CD8-positive, alpha-beta memory T cell (primary cell): ENCODE data around the gene CDKL4. TPM values are rescaled to one million over a fixed set of nuclear protein-coding genes. Genes with fewer than 3 reads are reported as not detected.
"Not testable (repeated sequence)": the region's sequence is repeated elsewhere in the genome, so short reads cannot be mapped to it uniquely, and the experiment has no call there.

Source experiments
- CTCF ChIA-PET: fragments of 350-600 bp; sonication (Branson Sonifier 250); formaldehyde crosslinking; loops from one replicate; lab custom pipeline; 2021; ENCODE audit warnings: antibody characterized with exemption; lab: Charles Lee
- POLR2A ChIA-PET: fragments of 350-600 bp; sonication (Branson Sonifier 250); formaldehyde crosslinking; loops from one replicate; lab custom pipeline; 2021; ENCODE audit warnings: antibody characterized with exemption; lab: Charles Lee
- DNase-seq, 5 donors: peaks; one replicate each; pipeline versions ENCODE4 v3.0.0 to v3.0.0-alpha.2; 2020 to 2022; ENCODE audit warnings: mixed read lengths in 1 of 5
- H3K27ac ChIP-seq: one replicate; pipeline ENCODE4 v1.7.0; 2013; ENCODE audit warnings: low read depth, mild to moderate bottlenecking, low read length, moderate library complexity
- H3K27me3 ChIP-seq: 2 replicates; pipeline ENCODE4 v1.7.0; 2013; ENCODE audit warnings: low read length, mild to moderate bottlenecking; ENCODE audit not compliant: insufficient read depth, poor library complexity, severe bottlenecking
- H3K36me3 ChIP-seq: 2 replicates; pipeline ENCODE4 v1.7.0; 2013; ENCODE audit warnings: mild to moderate bottlenecking, low read length, moderate library complexity; ENCODE audit not compliant: insufficient read depth
- H3K4me1 ChIP-seq: 2 replicates; pipeline ENCODE4 v1.7.0; 2013; ENCODE audit warnings: mild to moderate bottlenecking, low read length, moderate library complexity; ENCODE audit not compliant: insufficient read depth
- H3K4me3 ChIP-seq: 2 replicates; pipeline ENCODE4 v1.7.0; 2013; ENCODE audit warnings: mild to moderate bottlenecking, low read length
- H3K9me3 ChIP-seq: 2 replicates; pipeline ENCODE4 v1.7.0; 2013; ENCODE audit warnings: mild to moderate bottlenecking, low read length
- H3K27ac Mint-ChIP-seq, 8 donors: one replicate each; pipeline ENCODE4 v1.8.0; 2020 to 2021; ENCODE audit warnings: mixed read lengths in 8 of 8, mild to moderate bottlenecking in 6 of 8, inconsistent platforms in 3 of 8, moderate library complexity in 3 of 8
- H3K27me3 Mint-ChIP-seq, 2 donors: one replicate each; pipeline ENCODE4 v1.8.0; 2020 to 2021; ENCODE audit warnings: mixed read lengths in 2 of 2, mild to moderate bottlenecking in 1 of 2, moderate library complexity in 1 of 2
- H3K36me3 Mint-ChIP-seq, 3 donors: one replicate each; pipeline ENCODE4 v1.8.0; 2020 to 2021; ENCODE audit warnings: mixed read lengths in 3 of 3, inconsistent platforms in 1 of 3, mild to moderate bottlenecking in 1 of 3
- H3K4me1 Mint-ChIP-seq, 3 donors: one replicate each; pipeline ENCODE4 v1.8.0; 2020 to 2021; ENCODE audit warnings: mixed read lengths in 3 of 3, inconsistent platforms in 1 of 3, mild to moderate bottlenecking in 1 of 3
- H3K4me3 Mint-ChIP-seq, 7 donors: one replicate each; pipeline ENCODE4 v1.8.0; 2020 to 2021; ENCODE audit warnings: mixed read lengths in 7 of 7, mild to moderate bottlenecking in 6 of 7, moderate library complexity in 4 of 7, inconsistent platforms in 2 of 7
- H3K9me3 Mint-ChIP-seq, 5 donors: one replicate each; pipeline ENCODE4 v1.8.0; 2020 to 2022; ENCODE audit warnings: mixed read lengths in 5 of 5, mild to moderate bottlenecking in 3 of 5, moderate library complexity in 2 of 5, inconsistent platforms in 1 of 5
- polyA plus RNA-seq: library from polyadenylated mRNA; unstranded; fragments of 300-500 nt; fragmentation: Illumina TruSeq; gene quantifications from one replicate; pipeline ENCODE4 v1.2.3, GENCODE V29; 2021
- total RNA-seq, 2 experiments: library from RNA; stranded (reverse); gene quantifications; one replicate each; pipeline ENCODE4 v1.2.3, GENCODE V29; 2021

The CDKL4 gene
- total and polyA plus RNA-seq, 3 experiments from 2014 or later, result 0.13 to 0.31 TPM; not detected in 1

GRCh38 chr2:39139511-39140237, 104.1 kb downstream of the CDKL4 start:
- H3K27ac Mint-ChIP-seq, result no peak overlapping the region
- H3K4me1 Mint-ChIP-seq, result peaks cover 24 to 62% (median 59%) of the 10 kb centered on the region in 3 donors
- CTCF ChIA-PET, result no interaction called here
- no peaks in the 10 kb centered on the region for H3K36me3 Mint-ChIP-seq
- Histone ChIP-seq H3K27me3 (no peaks in the 10 kb centered on the region), H3K36me3 (no peaks in the 10 kb centered on the region), H3K4me3 (no peak overlapping the region), H3K9me3 (no peaks in the 10 kb centered on the region), H3K27ac (no peak overlapping the region), H3K4me1 (peaks cover 20% of the 10 kb centered on the region)
- H3K9me3 Mint-ChIP-seq, result no peaks in the 10 kb centered on the region
- peaks cover 0 to 2% of the 10 kb centered on the region in 2 donors for H3K27me3 Mint-ChIP-seq
- POLR2A ChIA-PET, result interaction anchor here (0.5 to 1.0 kb wide), 2 partner anchors 19 to 47 kb away, joined by 3 read pairs; partner anchors contain the start of gene SOS1
- DNase-seq, result no peak
- H3K4me3 Mint-ChIP-seq, result no peak overlapping the region

- ChIA-PET CTCF (interaction anchor here (0.9 kb wide), 1 partner anchor 14 kb away, joined by 3 read pairs; no protein-coding TSS in a partner anchor), POLR2A (no interaction called here)
- Histone ChIP-seq H3K9me3 (no peaks in the 10 kb centered on the region), H3K27ac (no peak overlapping the region), H3K36me3 (no peaks in the 10 kb centered on the region), H3K4me1 (peaks cover 20% of the 10 kb centered on the region), H3K4me3 (no peak overlapping the region), H3K27me3 (no peaks in the 10 kb centered on the region)
- Mint-ChIP-seq H3K36me3 (no peaks in the 10 kb centered on the region), H3K4me1 (peaks cover 24 to 65% (median 64%) of the 10 kb centered on the region in 3 donors), H3K4me3 (no peak overlapping the region), H3K27ac (no peak overlapping the region), H3K27me3 (peaks cover 0 to 2% of the 10 kb centered on the region in 2 donors), H3K9me3 (no peaks in the 10 kb centered on the region)
- DNase-seq, result no peak
These were observed 104.9 kb downstream of the CDKL4 start for GRCh38 chr2:39138837-39139211.

GRCh38 chr2:39138187-39138836, 105.5 kb downstream of the CDKL4 start:
- not testable (repeated sequence) for DNase-seq, H3K9me3 Mint-ChIP-seq, H3K27ac ChIP-seq, H3K9me3 ChIP-seq, H3K4me3 ChIP-seq, H3K36me3 Mint-ChIP-seq, H3K27me3 Mint-ChIP-seq, H3K27me3 ChIP-seq, H3K27ac Mint-ChIP-seq, H3K4me3 Mint-ChIP-seq, H3K36me3 ChIP-seq
- H3K4me1 ChIP-seq, result peaks cover 20% of the 10 kb centered on the region
- CTCF ChIA-PET, result interaction anchor here (0.9 kb wide), 2 partner anchors 13 to 91 kb away, joined by 3 read pairs; no protein-coding TSS in a partner anchor
- POLR2A ChIA-PET, result interaction anchor here (2.2 kb wide), 1 partner anchor 14 kb away, joined by 7 read pairs; no protein-coding TSS in a partner anchor
- peaks cover 24 to 65% (median 63%) of the 10 kb centered on the region in 3 donors for H3K4me1 Mint-ChIP-seq

GRCh38 chr2:39136799-39137198, 107.0 kb downstream of the CDKL4 start:
- H3K4me1 ChIP-seq, result peaks cover 20% of the 10 kb centered on the region
- no peaks in the 10 kb centered on the region for H3K9me3 Mint-ChIP-seq
- peak overlapping the region in 6 of 7 donors; percentile 39 to 76 (median 68) for H3K4me3 Mint-ChIP-seq
- no peaks in the 10 kb centered on the region for H3K36me3 ChIP-seq
- peak in 1 of 5 donors; percentile 25 for DNase-seq
- H3K27ac Mint-ChIP-seq, result peak overlapping the region in 6 of 8 donors; percentile 0 to 60 (median 46)
- CTCF ChIA-PET, result interaction anchor here (0.8 to 1.7 kb wide), 4 partner anchors 10 to 21 kb away, joined by 3 to 7 read pairs (median 4); partner anchors contain the start of gene SOS1
- H3K36me3 Mint-ChIP-seq, result no peaks in the 10 kb centered on the region
- no peaks in the 10 kb centered on the region for H3K9me3 ChIP-seq
- peaks cover 24 to 58% (median 56%) of the 10 kb centered on the region in 3 donors for H3K4me1 Mint-ChIP-seq
- H3K27me3 Mint-ChIP-seq, result peaks cover 0 to 2% of the 10 kb centered on the region in 2 donors
- POLR2A ChIA-PET, result interaction anchor here (2.2 kb wide), 2 partner anchors 12 to 16 kb away, joined by 7 to 10 read pairs; partner anchors contain the start of gene SOS1
- H3K27ac ChIP-seq, result no peak overlapping the region
- H3K27me3 ChIP-seq, result no peaks in the 10 kb centered on the region
- no peak overlapping the region for H3K4me3 ChIP-seq

- ChIA-PET CTCF (interaction anchor here (1.3 to 1.7 kb wide), 2 partner anchors 9 to 15 kb away, joined by 3 to 5 read pairs; partner anchors contain the start of gene SOS1), POLR2A (interaction anchor here (0.6 to 2.2 kb wide), 3 partner anchors 11 to 81 kb away, joined by 3 to 10 read pairs (median 7); partner anchors contain the start of gene SOS1)
- no peak overlapping the region for H3K27ac ChIP-seq
- Mint-ChIP-seq H3K36me3 (no peaks in the 10 kb centered on the region), H3K4me3 (peak overlapping the region in 6 of 7 donors; percentile 58 to 73 (median 66)), H3K9me3 (no peaks in the 10 kb centered on the region), H3K4me1 (peaks cover 22 to 54% (median 48%) of the 10 kb centered on the region in 3 donors), H3K27me3 (peaks cover 0 to 2% of the 10 kb centered on the region in 2 donors), H3K27ac (peak overlapping the region in 7 of 8 donors; percentile 35 to 92 (median 79))
- no peaks in the 10 kb centered on the region for H3K27me3 ChIP-seq
- peak overlapping the region; percentile 27 for H3K4me3 ChIP-seq
- H3K4me1 ChIP-seq, result peaks cover 25% of the 10 kb centered on the region
- H3K9me3 ChIP-seq, result no peaks in the 10 kb centered on the region
- no peaks in the 10 kb centered on the region for H3K36me3 ChIP-seq
- peak in 1 of 5 donors; percentile 26 for DNase-seq
These were observed 108.0 kb downstream of the CDKL4 start for GRCh38 chr2:39135690-39136259.

- POLR2A ChIA-PET, result interaction anchor here (0.5 to 0.6 kb wide), 2 partner anchors 353 to 382 kb away, joined by 3 to 4 read pairs; partner anchors contain the start of gene SRSF7
- Histone ChIP-seq H3K27me3 (no peaks in the 10 kb centered on the region), H3K36me3 (no peaks in the 10 kb centered on the region), H3K4me1 (peaks cover 48% of the 10 kb centered on the region), H3K9me3 (no peaks in the 10 kb centered on the region), H3K27ac (no peak overlapping the region), H3K4me3 (no peak overlapping the region)
- no peaks in the 10 kb centered on the region for H3K36me3 Mint-ChIP-seq
- no peak overlapping the region for H3K4me3 Mint-ChIP-seq
- H3K4me1 Mint-ChIP-seq, result peaks cover 34 to 60% (median 51%) of the 10 kb centered on the region in 3 donors
- peak overlapping the region in 2 of 8 donors; percentile 44 to 64 for H3K27ac Mint-ChIP-seq
- CTCF ChIA-PET, result interaction anchor here (1.3 to 7.1 kb wide), 5 partner anchors 9 to 96 kb away, joined by 5 to 23 read pairs (median 11); partner anchors contain the start of gene SOS1
- no peaks in the 10 kb centered on the region for H3K27me3 Mint-ChIP-seq
- DNase-seq, result no peak
- no peaks in the 10 kb centered on the region for H3K9me3 Mint-ChIP-seq
These were observed 110.4 kb downstream of the CDKL4 start for GRCh38 chr2:39133215-39133851.

- H3K27ac Mint-ChIP-seq, result peak overlapping the region; percentile 16 to 96 (median 90)
- POLR2A ChIA-PET, result interaction anchor here (0.6 to 1.7 kb wide), 6 partner anchors 8 to 99 kb away, joined by 3 to 9 read pairs (median 4); partner anchors contain the start of gene SOS1
- H3K4me1 ChIP-seq, result peaks cover 42% of the 10 kb centered on the region
- peaks cover 0 to 10% (median 0%) of the 10 kb centered on the region in 3 donors for H3K36me3 Mint-ChIP-seq
- peak overlapping the region; percentile 1 to 67 (median 49) for H3K4me3 Mint-ChIP-seq
- peak; percentile 4 to 79 (median 70) for DNase-seq
- H3K36me3 ChIP-seq, result no peaks in the 10 kb centered on the region
- no peaks in the 10 kb centered on the region for H3K27me3 Mint-ChIP-seq
- H3K27ac ChIP-seq, result no peak overlapping the region
- no peak overlapping the region for H3K4me3 ChIP-seq
- no peaks in the 10 kb centered on the region for H3K27me3 ChIP-seq
- no peaks in the 10 kb centered on the region for H3K9me3 Mint-ChIP-seq
- no peaks in the 10 kb centered on the region for H3K9me3 ChIP-seq
- CTCF ChIA-PET, result interaction anchor here (1.1 to 7.1 kb wide), 5 partner anchors 9 to 99 kb away, joined by 3 to 23 read pairs (median 6); partner anchors contain the start of gene SOS1
- H3K4me1 Mint-ChIP-seq, result peaks cover 37 to 60% (median 54%) of the 10 kb centered on the region in 3 donors
These were observed 114.8 kb downstream of the CDKL4 start for GRCh38 chr2:39128919-39129391.
